PFSK-1 (cell line): Measurements from ENCODE around the gene CAPN5.

Experiments
- POLR2AphosphoS5 ChIP-seq: IDR thresholded peaks from 2 replicates; pipeline ENCODE4 v1.6.1; 2012; ENCODE audit warnings: low read depth, mild to moderate bottlenecking, control low read depth, low read length, moderate library complexity
- SIN3A ChIP-seq: IDR thresholded peaks from 2 replicates; pipeline ENCODE4 v1.6.1; 2012; ENCODE audit warnings: mild to moderate bottlenecking, low read length, moderate library complexity, borderline replicate concordance; ENCODE audit not compliant: insufficient read depth
- TAF1 ChIP-seq: IDR thresholded peaks from 2 replicates; pipeline ENCODE4 v1.6.1; 2012; ENCODE audit warnings: low read length, control low read depth, borderline replicate concordance; ENCODE audit not compliant: insufficient read depth
- TF ChIP-seq, protein P1 (sequence below), 2 experiments: IDR thresholded peaks; 2 replicates each; pipeline versions ENCODE4 v1.6.1 to v1.8.0; 2011 to 2012; ENCODE audit warnings: low read depth in 2 of 2, low read length in 2 of 2, control low read depth in 1 of 2, inconsistent platforms in 1 of 2, mild to moderate bottlenecking in 1 of 2, moderate library complexity in 1 of 2; ENCODE audit not compliant: insufficient read depth in 1 of 2

- no peak for TF ChIP-seq TAF1
- no peak for TF ChIP-seq POLR2AphosphoS5
- no peak for TF ChIP-seq SIN3A
- TF ChIP-seq, protein P1, sequence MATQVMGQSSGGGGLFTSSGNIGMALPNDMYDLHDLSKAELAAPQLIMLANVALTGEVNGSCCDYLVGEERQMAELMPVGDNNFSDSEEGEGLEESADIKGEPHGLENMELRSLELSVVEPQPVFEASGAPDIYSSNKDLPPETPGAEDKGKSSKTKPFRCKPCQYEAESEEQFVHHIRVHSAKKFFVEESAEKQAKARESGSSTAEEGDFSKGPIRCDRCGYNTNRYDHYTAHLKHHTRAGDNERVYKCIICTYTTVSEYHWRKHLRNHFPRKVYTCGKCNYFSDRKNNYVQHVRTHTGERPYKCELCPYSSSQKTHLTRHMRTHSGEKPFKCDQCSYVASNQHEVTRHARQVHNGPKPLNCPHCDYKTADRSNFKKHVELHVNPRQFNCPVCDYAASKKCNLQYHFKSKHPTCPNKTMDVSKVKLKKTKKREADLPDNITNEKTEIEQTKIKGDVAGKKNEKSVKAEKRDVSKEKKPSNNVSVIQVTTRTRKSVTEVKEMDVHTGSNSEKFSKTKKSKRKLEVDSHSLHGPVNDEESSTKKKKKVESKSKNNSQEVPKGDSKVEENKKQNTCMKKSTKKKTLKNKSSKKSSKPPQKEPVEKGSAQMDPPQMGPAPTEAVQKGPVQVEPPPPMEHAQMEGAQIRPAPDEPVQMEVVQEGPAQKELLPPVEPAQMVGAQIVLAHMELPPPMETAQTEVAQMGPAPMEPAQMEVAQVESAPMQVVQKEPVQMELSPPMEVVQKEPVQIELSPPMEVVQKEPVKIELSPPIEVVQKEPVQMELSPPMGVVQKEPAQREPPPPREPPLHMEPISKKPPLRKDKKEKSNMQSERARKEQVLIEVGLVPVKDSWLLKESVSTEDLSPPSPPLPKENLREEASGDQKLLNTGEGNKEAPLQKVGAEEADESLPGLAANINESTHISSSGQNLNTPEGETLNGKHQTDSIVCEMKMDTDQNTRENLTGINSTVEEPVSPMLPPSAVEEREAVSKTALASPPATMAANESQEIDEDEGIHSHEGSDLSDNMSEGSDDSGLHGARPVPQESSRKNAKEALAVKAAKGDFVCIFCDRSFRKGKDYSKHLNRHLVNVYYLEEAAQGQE (IDR thresholded peaks at IDR 0.05; ENCODE audit: insufficient read depth in 1 of 2, low read depth in 2 of 2, low read length in 2 of 2): no peak
These were observed 44.5 kb downstream of the CAPN5 start for GRCh38 chr11:77111277-77111676.
